Measurements from ENCODE around the gene LTBR. TPM values are rescaled to one million over a fixed set of nuclear protein-coding genes. Genes with fewer than 3 reads are reported as not detected.

The LTBR gene
- total and polyA plus RNA-seq, 12 donors: 34.6 to 295 (median 140) TPM

DNA sequence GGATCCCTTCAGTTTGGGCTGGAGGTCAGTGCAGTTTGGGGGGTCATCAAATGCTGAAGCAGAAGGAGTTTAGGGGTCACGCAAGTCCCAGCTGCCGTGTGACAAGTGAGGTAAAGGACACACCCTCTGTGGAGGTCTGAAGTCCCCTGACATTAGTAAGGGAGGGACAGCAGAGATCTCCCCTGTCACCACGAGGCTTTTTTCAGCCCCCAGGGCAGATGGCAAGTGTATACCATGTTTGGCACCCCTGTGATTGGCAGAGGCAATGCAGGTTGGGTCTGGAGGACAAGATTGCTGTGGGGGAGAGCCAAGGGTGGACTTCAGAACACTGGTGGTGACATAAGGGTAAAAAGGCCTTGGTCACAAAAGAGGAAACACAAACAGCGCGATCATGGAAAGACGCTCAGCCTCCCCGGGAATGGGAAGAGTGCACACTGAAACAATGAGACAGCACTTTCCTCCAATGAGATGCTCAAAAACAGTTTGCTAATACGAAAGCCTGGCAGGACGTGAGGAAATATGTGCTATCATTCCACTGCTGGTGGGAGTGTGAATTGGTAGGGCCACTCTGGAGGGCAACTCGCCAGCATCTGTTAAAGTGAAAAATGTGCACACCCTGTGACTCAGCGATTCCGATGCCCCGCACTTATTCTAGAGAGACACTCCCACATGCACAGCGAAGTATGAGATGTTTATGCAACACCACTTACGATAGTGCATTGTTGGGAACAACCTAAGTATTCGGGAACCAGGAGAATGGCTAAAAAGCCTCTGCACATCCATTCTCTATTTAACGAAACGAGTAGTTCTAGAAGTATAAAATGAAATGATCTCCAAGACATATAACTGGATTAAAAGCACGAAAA is 46.4 kb downstream of the LTBR start:
- H3K9me3 ChIP-seq (replicated peaks in 1 of 3): no peaks in the 10 kb centered on the region
- WGBS, 4 donors: 30 to 39% (median 36%) methylated on average over 18 to 19 of the region's 19 CpGs
- peak overlapping the region; percentile 17 to 95 (median 66) for H3K27ac ChIP-seq
- H3K4me1 ChIP-seq (replicated peaks in 1 of 2): peaks cover 0 to 19% of the 10 kb centered on the region in 2 donors
- peak overlapping the region in 1 of 4 donors; percentile 37 for H3K4me3 ChIP-seq
- intact Hi-C loops (cut with DNase I): no loop called here
- no peaks in the 10 kb centered on the region for H3K27me3 ChIP-seq
- TF ChIP-seq CTCF (IDR thresholded peaks at IDR 0.05) (peak in 2 of 6 experiments; percentile 20 to 30), POLR2A (IDR thresholded peaks at IDR 0.05) (peak in 1 of 2 donors; percentile 44)
- DNase-seq: peak; percentile 82 to 98 (median 95)
- no peaks in the 10 kb centered on the region for H3K36me3 ChIP-seq (replicated peaks in 1 of 2)

- intact Hi-C loops (cut with DNase I): no loop called here
- Histone ChIP-seq H3K27me3 (no peaks in the 10 kb centered on the region), H3K27ac (no peak overlapping the region), H3K9me3 (replicated peaks in 1 of 3) (no peaks in the 10 kb centered on the region), H3K4me3 (no peak overlapping the region), H3K36me3 (replicated peaks in 1 of 2) (no peaks in the 10 kb centered on the region), H3K4me1 (replicated peaks in 1 of 2) (peaks cover 0 to 19% of the 10 kb centered on the region in 2 donors)
- 74 to 89% (median 82%) methylated on average over 5 of the region's 5 CpGs for WGBS, 4 donors
- TF ChIP-seq CTCF (IDR thresholded peaks at IDR 0.05) (no peak), POLR2A (IDR thresholded peaks at IDR 0.05) (no peak)
- DNase-seq: peak in 1 of 7 donors; percentile 3
These were observed 49.0 kb downstream of the LTBR start for GRCh38 chr12:6432991-6433390.

- intact Hi-C loops (cut with DNase I): no loop called here
- Histone ChIP-seq H3K9me3 (replicated peaks in 1 of 3) (no peaks in the 10 kb centered on the region), H3K4me1 (replicated peaks in 1 of 2) (peaks cover 0 to 19% of the 10 kb centered on the region in 2 donors), H3K4me3 (no peak overlapping the region), H3K36me3 (replicated peaks in 1 of 2) (no peaks in the 10 kb centered on the region), H3K27ac (no peak overlapping the region), H3K27me3 (no peaks in the 10 kb centered on the region)
- peak in 2 of 7 donors; percentile 12 to 46 for DNase-seq
- WGBS, 4 donors: 81 to 83% (median 82%) methylated on average over 13 to 17 of the region's 17 CpGs
- TF ChIP-seq POLR2A (IDR thresholded peaks at IDR 0.05): no peak
- TF ChIP-seq CTCF (IDR thresholded peaks at IDR 0.05): no peak
These were observed 50.5 kb downstream of the LTBR start for GRCh38 chr12:6434205-6435140.

Data from adrenal gland (tissue), 12 donors.